Central memory CD4-positive, alpha-beta T cell (primary cell): ENCODE measurements around the gene SHMT2.
A peak's percentile ranks its signal among the peaks of the same experiment; 100 is the strongest.

Source experiments
- DNase-seq: peaks from one replicate; pipeline ENCODE4 v3.0.0; 2022

SHMT2 gene

DNA sequence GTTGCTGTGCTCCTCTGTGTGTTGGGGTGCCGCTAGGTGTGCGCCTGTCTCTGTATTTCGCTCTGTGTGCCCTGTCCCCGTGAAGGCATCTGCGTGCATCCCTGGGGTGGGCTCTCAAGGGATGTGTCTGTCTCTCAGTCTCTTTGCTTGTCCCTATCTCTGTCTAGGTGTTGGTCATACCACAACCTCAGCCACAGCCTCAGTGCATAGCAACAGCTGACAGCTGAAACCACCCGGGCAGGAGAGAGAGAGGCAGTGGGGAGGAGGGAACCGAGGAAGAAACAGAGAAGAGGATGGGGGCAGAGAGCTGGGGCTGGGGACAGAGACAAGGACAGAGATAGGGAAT is 13.9 kb upstream of the SHMT2 start:
- no peak for DNase-seq

GRCh38 chr12:57216014-57216911 is 13.2 kb upstream of the SHMT2 start, which contains the start of gene NXPH4:
Gene NXPH4 (plus strand): TSS chr12:57216794. CDS start chr12:57216970, 176 bp downstream.
- no peak for DNase-seq

- DNase-seq, result no peak
Observed at GRCh38 chr12:57216921-57217879, 12.3 kb upstream of the SHMT2 start.

- no peak for DNase-seq
Observed at GRCh38 chr12:57218030-57218853, 11.3 kb upstream of the SHMT2 start.

DNA sequence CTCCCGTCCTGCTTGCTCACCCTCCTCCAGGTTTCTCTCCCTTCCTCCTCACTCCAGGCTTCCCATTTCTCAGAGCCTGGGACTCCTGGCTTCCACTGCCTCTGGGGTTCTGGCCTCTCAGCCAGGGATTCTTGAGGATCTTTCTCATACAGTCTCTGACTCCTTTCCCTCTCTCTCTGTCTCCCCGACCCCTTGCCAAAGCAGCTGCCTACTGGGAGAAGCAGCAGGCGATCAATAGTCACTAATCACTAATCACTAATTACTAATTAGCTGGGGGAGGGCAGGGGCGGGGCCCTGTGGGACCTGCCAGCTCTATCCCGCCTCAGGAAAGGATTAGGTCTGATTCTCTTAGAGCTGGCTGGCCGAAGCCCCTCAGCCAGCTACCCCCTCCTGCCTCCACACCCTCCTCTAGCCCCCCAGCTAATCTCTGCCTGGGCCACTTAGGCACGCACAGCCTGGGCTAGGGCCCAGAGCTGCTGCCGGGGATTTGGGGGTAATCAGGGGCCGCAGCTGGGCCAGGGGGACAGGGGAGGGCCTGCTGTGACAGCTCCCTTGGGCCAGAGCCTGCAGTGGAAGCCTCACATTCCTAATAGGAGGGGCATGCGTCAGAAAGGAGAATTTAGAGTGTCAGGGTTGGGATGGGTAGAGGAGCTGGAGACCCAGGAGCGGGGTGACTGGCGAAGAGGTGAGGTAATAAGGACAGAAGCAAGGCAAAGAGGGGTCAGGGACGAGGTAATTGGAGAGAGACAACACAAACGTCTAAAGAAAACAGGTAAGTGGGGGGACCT is 10.1 kb upstream of the SHMT2 start:
- no peak for DNase-seq

- no peak for DNase-seq
Observed at GRCh38 chr12:57219993-57220754, 9.3 kb upstream of the SHMT2 start.

GRCh38 chr12:57220770-57221168 is 8.7 kb upstream of the SHMT2 start:
- DNase-seq, result no peak

GRCh38 chr12:57221169-57221917 is 8.2 kb upstream of the SHMT2 start:
- no peak for DNase-seq

- DNase-seq, result no peak
Observed at GRCh38 chr12:57222286-57223190, 7.0 kb upstream of the SHMT2 start.

DNA sequence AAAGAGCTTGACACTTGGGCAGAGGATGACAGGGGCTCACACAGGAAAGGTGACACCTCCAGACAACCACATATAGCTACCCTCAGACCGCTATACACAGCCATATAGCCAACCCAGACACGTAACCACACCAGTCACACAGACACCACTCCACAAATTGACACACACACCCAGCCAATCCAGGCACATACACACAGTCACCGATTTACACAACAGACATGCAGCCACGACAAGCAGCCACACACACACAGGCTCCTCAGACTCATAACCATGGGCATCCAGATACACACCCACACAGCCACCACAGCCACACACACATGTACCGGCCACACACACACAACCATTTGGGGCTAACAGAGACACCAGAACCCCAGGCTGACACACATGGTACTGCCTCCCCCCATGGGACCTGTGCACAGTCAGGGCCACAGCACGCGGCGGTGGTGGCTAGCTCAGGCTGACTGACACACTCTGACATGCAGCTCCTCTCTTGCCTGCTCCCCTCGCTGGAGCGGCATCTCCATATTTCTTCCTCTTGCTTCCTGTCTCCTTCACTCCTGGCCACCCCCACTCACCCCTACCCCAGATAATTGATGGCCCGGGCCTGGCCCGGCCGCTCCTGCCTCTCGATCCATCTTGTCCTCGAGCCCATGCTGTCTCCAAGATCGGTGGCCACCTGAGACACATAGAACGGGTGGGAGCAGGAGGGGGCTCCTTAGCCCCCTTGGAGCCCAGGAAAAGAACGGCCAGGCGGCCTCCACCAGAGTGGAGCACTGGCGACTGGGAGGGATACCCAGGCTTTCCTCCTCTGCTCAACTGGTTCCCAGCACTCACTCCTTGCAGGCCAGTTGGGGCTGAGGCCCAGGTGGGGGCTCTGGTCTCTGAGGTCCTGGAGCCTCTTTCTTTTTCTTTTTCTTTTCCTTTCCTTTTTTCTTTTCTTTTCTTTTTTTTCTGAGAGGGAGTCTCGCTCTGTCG is 6.0 kb upstream of the SHMT2 start:
- DNase-seq, result no peak

GRCh38 chr12:57224278-57224972 is 5.1 kb upstream of the SHMT2 start:
- DNase-seq, result no peak

DNA sequence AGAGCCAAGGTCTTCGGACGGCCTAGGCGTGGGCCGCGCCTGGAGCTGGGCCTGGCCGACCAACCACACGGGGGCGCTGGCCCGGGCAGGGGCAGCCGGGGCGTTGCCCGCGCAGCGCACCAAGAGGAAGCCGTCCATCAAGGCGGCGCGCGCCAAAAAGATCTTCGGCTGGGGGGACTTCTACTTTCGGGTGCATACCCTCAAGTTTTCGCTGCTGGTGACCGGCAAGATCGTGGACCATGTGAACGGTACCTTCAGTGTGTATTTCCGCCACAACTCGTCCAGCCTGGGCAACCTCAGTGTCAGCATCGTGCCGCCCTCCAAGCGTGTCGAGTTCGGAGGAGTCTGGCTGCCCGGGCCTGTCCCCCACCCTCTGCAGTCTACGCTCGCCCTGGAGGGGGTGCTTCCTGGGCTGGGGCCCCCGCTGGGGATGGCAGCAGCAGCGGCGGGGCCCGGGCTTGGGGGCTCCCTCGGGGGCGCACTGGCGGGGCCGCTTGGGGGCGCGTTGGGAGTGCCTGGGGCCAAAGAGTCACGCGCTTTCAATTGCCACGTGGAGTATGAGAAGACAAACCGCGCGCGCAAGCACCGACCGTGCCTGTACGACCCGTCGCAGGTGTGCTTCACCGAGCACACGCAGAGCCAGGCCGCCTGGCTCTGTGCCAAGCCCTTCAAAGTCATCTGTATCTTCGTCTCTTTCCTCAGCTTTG is 4.4 kb upstream of the SHMT2 start:
- peak; percentile 58 for DNase-seq

DNA sequence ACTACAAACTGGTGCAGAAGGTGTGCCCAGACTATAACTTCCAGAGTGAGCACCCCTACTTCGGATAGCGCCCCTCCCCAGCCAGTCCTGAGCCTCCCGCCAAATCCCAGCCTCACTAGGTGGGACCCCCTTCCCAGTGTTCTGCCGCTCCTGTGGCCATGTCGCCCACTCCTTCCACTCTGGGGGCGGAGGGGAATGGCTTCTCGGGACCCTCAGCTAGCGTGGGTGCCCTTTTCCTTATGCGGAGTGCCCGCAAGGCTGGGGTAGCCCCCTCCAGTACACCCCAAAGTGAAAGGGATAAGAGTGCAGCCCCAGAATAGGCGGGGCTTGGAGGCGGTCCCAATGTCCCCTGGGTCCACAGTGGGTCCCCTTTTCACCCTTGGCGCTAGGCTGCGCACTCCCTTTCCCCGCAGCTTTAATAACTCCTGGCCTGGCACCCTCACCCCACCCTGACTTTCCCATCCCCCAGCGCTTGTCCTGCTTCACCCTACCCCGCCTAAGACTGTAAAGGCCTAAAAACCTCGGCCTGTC is 3.8 kb upstream of the SHMT2 start:
- DNase-seq, result no peak

GRCh38 chr12:57226588-57227314 is 2.8 kb upstream of the SHMT2 start:
- no peak for DNase-seq

DNA sequence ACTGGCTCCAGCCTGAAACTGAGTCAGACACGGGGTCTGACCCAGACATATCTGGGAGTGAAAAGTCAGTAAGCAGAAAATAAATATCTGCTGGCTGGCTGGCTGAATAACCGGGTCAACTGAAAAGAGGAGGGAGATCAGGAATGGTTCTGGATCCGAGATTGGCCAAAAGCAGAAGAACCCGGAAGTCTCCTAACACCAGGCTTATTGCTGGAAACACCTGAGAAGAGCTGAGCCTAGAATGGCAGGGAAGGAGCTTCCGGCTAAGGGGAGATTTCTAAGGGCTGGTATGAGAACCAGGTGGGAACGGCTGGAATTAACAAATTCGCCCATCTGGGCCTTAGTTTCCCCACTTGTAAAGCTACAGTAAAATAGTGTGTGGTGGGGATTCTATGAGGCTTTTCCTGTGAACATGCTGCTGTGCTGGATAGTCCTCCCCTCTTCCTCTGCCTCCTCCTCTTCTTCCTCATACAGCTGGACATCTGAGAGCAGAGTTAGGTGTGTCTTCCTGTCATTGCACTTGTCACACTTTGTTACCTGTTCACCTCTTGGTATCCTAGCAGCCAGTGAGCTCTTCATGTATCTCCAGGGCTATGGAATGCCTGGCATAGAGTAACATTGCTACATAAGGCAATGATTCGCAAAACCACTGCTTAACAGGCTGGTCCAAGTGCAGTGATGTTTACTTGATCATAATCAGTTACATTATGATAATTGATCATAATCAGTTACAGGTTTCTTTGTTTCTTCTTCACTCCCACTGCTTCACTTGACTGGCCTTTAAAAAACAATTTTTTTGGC is 2.0 kb upstream of the SHMT2 start:
- no peak for DNase-seq
